ENCODE results near the gene ACOT11.
"Not testable (repeated sequence)": the region's sequence is repeated elsewhere in the genome, so short reads cannot be mapped to it uniquely, and the experiment has no call there.

ACOT11 gene

GRCh38 chr1:54615531-54616279 lies 67.7 kb downstream of the ACOT11 start:
- H3K27me3 ChIP-seq (replicated peaks; ENCODE audit: control insufficient read depth, insufficient read depth, low read length, poor library complexity, severe bottlenecking): no peaks in the 10 kb centered on the region
- no peak for DNase-seq
- no peaks in the 10 kb centered on the region for H3K36me3 ChIP-seq (ENCODE audit: control insufficient read depth, insufficient read depth, low read length)
- no peak overlapping the region for H3K4me3 ChIP-seq (ENCODE audit: insufficient read depth, low read depth, low read length, poor library complexity, severe bottlenecking)
- no peak overlapping the region for H3K27ac ChIP-seq (ENCODE audit: insufficient read depth, low read length, poor library complexity, severe bottlenecking)
- H3K4me1 ChIP-seq (ENCODE audit: control insufficient read depth, insufficient read depth, low read length, poor library complexity, severe bottlenecking): no peaks in the 10 kb centered on the region
- H3K9me3 ChIP-seq (ENCODE audit: control insufficient read depth, low read length): no peaks in the 10 kb centered on the region

GRCh38 chr1:54619749-54620148 lies 71.7 kb downstream of the ACOT11 start:
- no peaks in the 10 kb centered on the region for H3K9me3 ChIP-seq (ENCODE audit: control insufficient read depth, low read length)
- H3K4me3 ChIP-seq (ENCODE audit: insufficient read depth, low read depth, low read length, poor library complexity, severe bottlenecking): no peak overlapping the region
- no peaks in the 10 kb centered on the region for H3K36me3 ChIP-seq (ENCODE audit: control insufficient read depth, insufficient read depth, low read length)
- no peak for DNase-seq
- H3K27me3 ChIP-seq (replicated peaks; ENCODE audit: control insufficient read depth, insufficient read depth, low read length, poor library complexity, severe bottlenecking): no peaks in the 10 kb centered on the region
- H3K4me1 ChIP-seq (ENCODE audit: control insufficient read depth, insufficient read depth, low read length, poor library complexity, severe bottlenecking): no peaks in the 10 kb centered on the region
- H3K27ac ChIP-seq (ENCODE audit: insufficient read depth, low read length, poor library complexity, severe bottlenecking): no peak overlapping the region

- Histone ChIP-seq H3K4me1 (ENCODE audit: control insufficient read depth, insufficient read depth, low read length, poor library complexity, severe bottlenecking) (no peaks in the 10 kb centered on the region), H3K27ac (ENCODE audit: insufficient read depth, low read length, poor library complexity, severe bottlenecking) (no peak within 1 kb of the TSS), H3K9me3 (ENCODE audit: control insufficient read depth, low read length) (no peaks in the 10 kb centered on the region), H3K36me3 (ENCODE audit: control insufficient read depth, insufficient read depth, low read length) (no peaks in the 10 kb centered on the region), H3K27me3 (replicated peaks; ENCODE audit: control insufficient read depth, insufficient read depth, low read length, poor library complexity, severe bottlenecking) (no peaks in the 10 kb centered on the region), H3K4me3 (ENCODE audit: insufficient read depth, low read depth, low read length, poor library complexity, severe bottlenecking) (no peak within 1 kb of the TSS)
- no peak for DNase-seq
These were observed 75.4 kb downstream of the ACOT11 start, which contains the start of gene FAM151A for GRCh38 chr1:54623216-54624007. TSS of gene FAM151A (minus strand) at chr1:54623525. CDS start at chr1:54623395, 130 bp downstream.

GRCh38 chr1:54624466-54625464 lies 76.7 kb downstream of the ACOT11 start:
- DNase-seq: no peak
- Histone ChIP-seq H3K4me1 (ENCODE audit: control insufficient read depth, insufficient read depth, low read length, poor library complexity, severe bottlenecking) (no peaks in the 10 kb centered on the region), H3K36me3 (ENCODE audit: control insufficient read depth, insufficient read depth, low read length) (no peaks in the 10 kb centered on the region), H3K27me3 (replicated peaks; ENCODE audit: control insufficient read depth, insufficient read depth, low read length, poor library complexity, severe bottlenecking) (no peaks in the 10 kb centered on the region), H3K27ac (ENCODE audit: insufficient read depth, low read length, poor library complexity, severe bottlenecking) (no peak overlapping the region), H3K9me3 (ENCODE audit: control insufficient read depth, low read length) (no peaks in the 10 kb centered on the region), H3K4me3 (ENCODE audit: insufficient read depth, low read depth, low read length, poor library complexity, severe bottlenecking) (no peak overlapping the region)

DNA sequence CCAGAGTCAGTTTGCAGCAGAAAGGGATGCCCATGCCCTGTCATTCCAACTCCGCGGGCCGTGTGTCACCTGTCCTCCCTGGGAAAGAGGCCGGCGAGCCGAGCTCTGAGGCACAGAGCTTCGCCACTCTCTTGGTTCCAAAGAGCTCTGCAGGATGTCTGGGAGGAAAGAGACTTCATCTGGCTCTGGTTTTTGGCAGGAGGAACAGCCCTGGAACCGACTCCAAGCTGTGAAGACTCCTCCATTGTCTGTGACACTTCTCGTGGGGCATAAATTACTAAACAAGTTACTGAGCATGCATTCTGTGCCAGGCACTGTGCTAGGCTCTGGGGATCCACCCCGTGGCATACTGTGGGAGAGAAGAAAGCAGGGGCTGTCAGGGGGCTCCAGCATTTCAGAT lies 79.2 kb downstream of the ACOT11 start:
- no peaks in the 10 kb centered on the region for H3K27me3 ChIP-seq (replicated peaks; ENCODE audit: control insufficient read depth, insufficient read depth, low read length, poor library complexity, severe bottlenecking)
- no peak overlapping the region for H3K27ac ChIP-seq (ENCODE audit: insufficient read depth, low read length, poor library complexity, severe bottlenecking)
- no peaks in the 10 kb centered on the region for H3K36me3 ChIP-seq (ENCODE audit: control insufficient read depth, insufficient read depth, low read length)
- H3K4me3 ChIP-seq (ENCODE audit: insufficient read depth, low read depth, low read length, poor library complexity, severe bottlenecking): no peak overlapping the region
- no peaks in the 10 kb centered on the region for H3K4me1 ChIP-seq (ENCODE audit: control insufficient read depth, insufficient read depth, low read length, poor library complexity, severe bottlenecking)
- DNase-seq: no peak
- H3K9me3 ChIP-seq (ENCODE audit: control insufficient read depth, low read length): no peaks in the 10 kb centered on the region

GRCh38 chr1:54635804-54636203 lies 87.8 kb downstream of the ACOT11 start:
- not testable (repeated sequence) for H3K4me3 ChIP-seq (ENCODE audit: insufficient read depth, low read depth, low read length, poor library complexity, severe bottlenecking); H3K9me3 ChIP-seq (ENCODE audit: control insufficient read depth, low read length); H3K27ac ChIP-seq (ENCODE audit: insufficient read depth, low read length, poor library complexity, severe bottlenecking); H3K36me3 ChIP-seq (ENCODE audit: control insufficient read depth, insufficient read depth, low read length); H3K27me3 ChIP-seq (replicated peaks; ENCODE audit: control insufficient read depth, insufficient read depth, low read length, poor library complexity, severe bottlenecking); DNase-seq; H3K4me1 ChIP-seq (ENCODE audit: control insufficient read depth, insufficient read depth, low read length, poor library complexity, severe bottlenecking)

- not testable (repeated sequence) for DNase-seq; H3K4me3 ChIP-seq (ENCODE audit: insufficient read depth, low read depth, low read length, poor library complexity, severe bottlenecking); H3K27me3 ChIP-seq (replicated peaks; ENCODE audit: control insufficient read depth, insufficient read depth, low read length, poor library complexity, severe bottlenecking); H3K9me3 ChIP-seq (ENCODE audit: control insufficient read depth, low read length); H3K27ac ChIP-seq (ENCODE audit: insufficient read depth, low read length, poor library complexity, severe bottlenecking); H3K36me3 ChIP-seq (ENCODE audit: control insufficient read depth, insufficient read depth, low read length); H3K4me1 ChIP-seq (ENCODE audit: control insufficient read depth, insufficient read depth, low read length, poor library complexity, severe bottlenecking)
These were observed 88.7 kb downstream of the ACOT11 start for GRCh38 chr1:54636461-54637446.

- Histone ChIP-seq H3K27me3 (replicated peaks; ENCODE audit: control insufficient read depth, insufficient read depth, low read length, poor library complexity, severe bottlenecking) (no peaks in the 10 kb centered on the region), H3K4me1 (ENCODE audit: control insufficient read depth, insufficient read depth, low read length, poor library complexity, severe bottlenecking) (no peaks in the 10 kb centered on the region), H3K36me3 (ENCODE audit: control insufficient read depth, insufficient read depth, low read length) (no peaks in the 10 kb centered on the region), H3K9me3 (ENCODE audit: control insufficient read depth, low read length) (no peaks in the 10 kb centered on the region), H3K27ac (ENCODE audit: insufficient read depth, low read length, poor library complexity, severe bottlenecking) (no peak overlapping the region), H3K4me3 (ENCODE audit: insufficient read depth, low read depth, low read length, poor library complexity, severe bottlenecking) (no peak overlapping the region)
- DNase-seq: no peak
These were observed 92.3 kb downstream of the ACOT11 start for GRCh38 chr1:54640361-54640760.

Data from effector memory CD4-positive, alpha-beta T cell (primary cell).